Endometrial microvascular endothelial cells (primary cell): ENCODE results near the gene EI24. TPM values are rescaled to one million over a fixed set of nuclear protein-coding genes. Genes with fewer than 3 reads are reported as not detected.
"Not testable (repeated sequence)": the region's sequence is repeated elsewhere in the genome, so short reads cannot be mapped to it uniquely, and the experiment has no call there.

Experiments used
- in situ Hi-C: cut with HindIII; loops from 2 replicates; pipeline ENCODE4 v1.10.0; 2017; ENCODE audit warnings: low sequenced_read_pairs, low pct_unique_long_range_greater_than_20kb; ENCODE audit errors: inconsistent ontology term
- total RNA-seq: library from RNA; depleted of rRNA; stranded (reverse); fragments of >200 nt; gene quantifications from one replicate; pipeline ENCODE4 v1.2.3, GENCODE V29; 2015; ENCODE audit errors: inconsistent ontology term

The EI24 gene
- 154 TPM for total RNA-seq

- in situ Hi-C loops: no loop called here
Measured at GRCh38 chr11:125568970-125569914, at the start of gene EI24. EI24 (plus strand) TSS chr11:125569477; CDS start chr11:125572528, 3,051 bp downstream.

GRCh38 chr11:125519860-125520834, 49.1 kb upstream of the EI24 start:
- in situ Hi-C loops: no loop called here

- in situ Hi-C loops: no loop called here
Measured at GRCh38 chr11:125525303-125525702, 44.0 kb upstream of the EI24 start.

- in situ Hi-C loops: no loop called here
Measured at GRCh38 chr11:125532668-125533067, 36.6 kb upstream of the EI24 start.

GRCh38 chr11:125535585-125535984, 33.7 kb upstream of the EI24 start:
- in situ Hi-C loops: no loop called here

GRCh38 chr11:125536834-125537233, 32.4 kb upstream of the EI24 start:
- in situ Hi-C loops: not testable (repeated sequence)

GRCh38 chr11:125542709-125543108, 26.6 kb upstream of the EI24 start:
- in situ Hi-C loops: no loop called here

GRCh38 chr11:125550780-125551179, 18.5 kb upstream of the EI24 start:
- in situ Hi-C loops: no loop called here

- in situ Hi-C loops: no loop called here
Measured at GRCh38 chr11:125551835-125552342, 17.4 kb upstream of the EI24 start.

GRCh38 chr11:125552927-125553326, 16.4 kb upstream of the EI24 start:
- in situ Hi-C loops: no loop called here

- in situ Hi-C loops: no loop called here
Measured at GRCh38 chr11:125553357-125553756, 15.9 kb upstream of the EI24 start.

- in situ Hi-C loops: no loop called here
Measured at GRCh38 chr11:125554038-125554437, 15.2 kb upstream of the EI24 start.

- in situ Hi-C loops: no loop called here
Measured at GRCh38 chr11:125559888-125560287, 9.4 kb upstream of the EI24 start.

- in situ Hi-C loops: no loop called here
Measured at GRCh38 chr11:125561924-125562323, 7.4 kb upstream of the EI24 start.

- in situ Hi-C loops: no loop called here
Measured at GRCh38 chr11:125562430-125562829, 6.8 kb upstream of the EI24 start.

- in situ Hi-C loops: no loop called here
Measured at GRCh38 chr11:125564357-125564756, 4.9 kb upstream of the EI24 start.

- in situ Hi-C loops: no loop called here
Measured at GRCh38 chr11:125566235-125566634, 3.0 kb upstream of the EI24 start.

- in situ Hi-C loops: no loop called here
Measured at GRCh38 chr11:125569915-125570621, 791 bp downstream of the EI24 start.

GRCh38 chr11:125570952-125571351, 1.7 kb downstream of the EI24 start:
- in situ Hi-C loops: no loop called here
